SHP77 treated with DMSO at 0.1 percent for 48 hours (cell line): ENCODE data around the gene RFC2.
"Not testable (repeated sequence)": the region's sequence is repeated elsewhere in the genome, so short reads cannot be mapped to it uniquely, and the experiment has no call there.

Experiments
- DNase-seq: peaks from one replicate; lab custom pipeline; 2025; lab: John Stamatoyannopoulos, UW

The RFC2 gene

DNA sequence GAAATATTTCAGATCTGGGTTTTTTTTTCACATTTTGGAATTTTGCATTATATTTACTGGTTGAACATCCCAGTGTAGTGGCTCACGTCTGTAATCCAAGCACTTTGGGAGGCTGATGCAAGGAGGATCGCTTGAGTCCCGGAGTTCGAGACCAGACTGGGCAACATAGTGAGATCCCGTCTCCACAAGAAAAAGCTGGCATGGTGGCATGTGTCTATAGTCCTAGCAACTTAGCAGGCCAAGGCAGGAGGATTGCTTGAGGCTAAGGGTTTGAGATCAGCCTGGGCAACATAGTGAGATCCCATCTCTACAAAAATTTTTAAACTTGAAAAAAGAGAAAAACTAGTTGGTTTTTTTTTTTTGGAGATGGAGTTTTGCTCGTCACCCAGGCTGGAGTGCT is 6.0 kb downstream of the RFC2 start:
- DNase-seq: no peak

DNA sequence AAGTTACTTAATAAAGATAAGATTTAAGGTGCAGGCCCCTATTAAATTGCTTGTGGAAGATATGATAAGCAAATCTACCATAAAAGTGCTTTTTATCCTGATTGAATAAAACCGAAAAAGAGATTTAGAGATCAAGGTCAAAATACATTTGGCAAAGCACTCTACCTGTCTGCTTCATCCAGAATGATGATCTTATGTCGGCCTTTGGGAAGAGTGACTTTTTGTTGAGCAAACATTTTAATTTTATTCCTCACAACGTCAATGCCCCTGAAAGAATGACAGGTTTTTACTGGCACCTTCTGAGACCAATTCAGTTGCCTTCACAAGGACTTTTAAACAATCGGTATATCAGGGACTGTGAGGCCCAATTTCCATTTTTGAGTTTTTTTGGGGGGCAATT is 7.7 kb downstream of the RFC2 start:
- DNase-seq: no peak

DNA sequence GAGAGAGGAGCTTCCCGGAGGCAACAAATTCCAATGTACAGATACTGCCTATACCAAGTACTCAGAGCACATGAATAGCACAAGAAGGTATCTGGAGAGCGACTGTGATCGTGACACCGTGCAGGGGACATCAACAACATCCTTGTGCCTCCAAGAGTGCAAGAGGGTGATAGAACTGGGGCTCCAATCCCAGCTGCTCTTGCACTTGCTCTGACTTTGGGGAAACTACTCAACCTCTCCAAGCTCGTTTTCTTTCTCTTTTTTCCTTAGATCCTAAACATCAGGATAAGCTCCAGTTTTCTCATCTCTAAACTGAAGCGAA is 12.1 kb downstream of the RFC2 start:
- DNase-seq: no peak

DNA sequence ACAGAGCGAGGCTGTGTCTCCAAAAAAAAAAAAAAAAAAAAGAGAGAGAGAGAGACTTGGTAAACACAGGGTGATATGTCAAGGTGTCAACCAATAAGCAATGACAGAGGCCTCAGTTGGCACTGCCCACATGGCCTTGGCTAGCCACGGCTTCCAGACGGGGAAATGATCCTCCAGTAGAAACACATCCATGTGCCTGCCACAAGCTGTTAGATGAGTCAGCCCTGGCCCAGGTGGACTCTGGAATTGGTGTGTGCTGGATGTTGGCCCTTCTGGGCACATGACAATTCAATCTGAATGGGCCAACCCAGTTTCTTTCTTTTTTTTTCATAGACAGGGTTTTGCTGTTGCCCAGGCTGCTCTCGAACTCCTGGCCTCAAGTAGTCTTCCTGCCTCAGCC is 13.7 kb downstream of the RFC2 start:
- no peak for DNase-seq

DNA sequence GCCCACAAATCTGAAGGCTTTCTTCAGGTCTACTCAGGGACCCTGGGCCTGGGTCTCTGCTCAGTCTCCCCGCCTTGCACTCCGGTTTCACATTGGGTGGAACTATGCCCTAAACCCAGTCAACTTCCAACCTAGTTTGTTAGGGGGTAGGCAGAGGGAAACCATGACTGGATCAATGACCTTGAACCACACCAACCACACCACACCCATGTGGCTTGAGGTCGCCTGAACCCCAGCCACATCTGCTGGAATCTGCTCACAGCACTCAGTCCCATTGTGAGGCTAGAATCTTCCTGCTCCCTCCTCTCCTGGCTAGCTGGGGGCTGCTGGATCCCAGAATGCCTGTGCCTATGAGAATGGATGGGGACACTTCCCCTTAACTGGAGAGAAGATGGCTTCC is 17.9 kb downstream of the RFC2 start:
- DNase-seq: no peak

DNA sequence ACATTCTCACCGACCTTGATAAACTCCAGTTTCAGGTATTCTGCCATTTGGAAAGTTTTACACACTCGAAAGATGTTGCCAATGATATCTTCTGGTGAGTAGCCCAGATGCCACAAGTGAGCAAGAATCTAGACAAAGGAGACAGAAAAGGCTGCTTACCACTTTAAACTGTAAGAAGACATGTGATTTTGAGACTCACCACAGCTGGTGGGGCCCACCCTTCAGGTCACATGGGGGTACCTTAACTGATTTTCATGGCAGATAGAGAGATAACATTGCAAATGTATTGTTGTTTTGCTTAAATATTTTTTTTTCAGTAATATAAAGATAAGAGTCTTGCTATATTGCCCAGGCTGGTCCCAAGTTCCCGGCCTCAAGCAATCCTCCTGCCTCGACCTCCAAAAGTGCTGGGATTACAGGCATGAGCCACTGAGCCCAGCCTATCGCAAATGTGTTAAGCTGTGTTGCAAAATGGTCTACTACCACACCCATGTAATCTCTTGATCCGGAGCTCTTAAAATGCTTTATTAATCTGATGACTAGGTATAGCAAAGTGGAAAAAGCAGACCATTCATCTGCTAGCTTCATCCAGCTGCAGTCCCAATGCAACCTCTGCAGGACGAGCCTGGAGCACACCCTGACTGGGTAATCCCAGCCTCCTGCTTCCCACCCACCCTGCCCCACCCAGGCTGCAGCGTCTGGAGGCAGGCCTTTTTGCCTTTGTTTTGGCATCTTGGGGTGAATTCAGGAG is 18.5 kb downstream of the RFC2 start:
- no peak for DNase-seq

DNA sequence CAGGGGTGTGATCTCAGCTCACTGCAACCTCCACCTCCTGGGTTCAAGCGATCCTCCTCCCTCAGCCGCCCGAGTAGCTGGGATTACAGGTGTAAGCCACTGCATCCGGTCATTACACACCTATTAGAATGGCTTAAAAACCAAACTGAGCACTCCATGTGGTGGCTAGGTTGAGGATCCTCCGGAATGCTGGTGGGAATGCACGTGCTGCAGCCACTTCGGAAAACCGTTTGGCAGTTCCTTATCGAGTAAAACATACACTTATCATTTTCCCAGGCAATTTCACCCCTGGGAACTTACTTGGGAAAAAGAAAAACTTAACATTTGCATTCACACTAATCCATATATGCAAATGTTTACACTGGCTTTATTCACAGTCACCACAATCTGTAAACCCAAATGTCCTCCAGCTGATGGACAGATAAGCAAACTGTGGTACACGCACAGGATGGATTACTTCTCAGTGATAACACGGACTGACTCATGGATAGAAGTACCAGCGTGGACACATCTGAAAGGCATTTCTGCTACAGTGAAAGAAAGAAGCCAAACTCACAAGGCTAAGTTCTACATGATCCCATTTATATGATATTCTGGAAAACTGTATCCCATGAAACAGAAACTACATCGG is 20.4 kb downstream of the RFC2 start:
- no peak for DNase-seq

DNA sequence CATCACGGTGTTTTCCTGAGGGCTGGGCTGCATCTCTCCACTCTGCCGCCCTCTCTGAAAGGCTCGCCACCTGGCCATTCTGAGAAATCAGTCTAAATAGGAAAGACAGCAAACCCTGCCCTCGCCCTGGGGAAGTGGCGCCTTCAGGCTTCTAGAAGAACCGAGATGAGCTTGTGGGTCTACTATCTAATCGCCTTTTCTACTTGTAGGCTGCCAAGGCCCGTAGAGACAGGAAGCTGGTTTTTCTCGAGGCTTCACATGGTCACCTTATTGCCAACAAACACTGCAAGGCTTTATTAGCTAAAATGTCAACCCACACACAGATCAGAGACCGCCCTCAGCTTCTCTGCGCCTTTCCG is 23.0 kb downstream of the RFC2 start:
- no peak for DNase-seq

DNA sequence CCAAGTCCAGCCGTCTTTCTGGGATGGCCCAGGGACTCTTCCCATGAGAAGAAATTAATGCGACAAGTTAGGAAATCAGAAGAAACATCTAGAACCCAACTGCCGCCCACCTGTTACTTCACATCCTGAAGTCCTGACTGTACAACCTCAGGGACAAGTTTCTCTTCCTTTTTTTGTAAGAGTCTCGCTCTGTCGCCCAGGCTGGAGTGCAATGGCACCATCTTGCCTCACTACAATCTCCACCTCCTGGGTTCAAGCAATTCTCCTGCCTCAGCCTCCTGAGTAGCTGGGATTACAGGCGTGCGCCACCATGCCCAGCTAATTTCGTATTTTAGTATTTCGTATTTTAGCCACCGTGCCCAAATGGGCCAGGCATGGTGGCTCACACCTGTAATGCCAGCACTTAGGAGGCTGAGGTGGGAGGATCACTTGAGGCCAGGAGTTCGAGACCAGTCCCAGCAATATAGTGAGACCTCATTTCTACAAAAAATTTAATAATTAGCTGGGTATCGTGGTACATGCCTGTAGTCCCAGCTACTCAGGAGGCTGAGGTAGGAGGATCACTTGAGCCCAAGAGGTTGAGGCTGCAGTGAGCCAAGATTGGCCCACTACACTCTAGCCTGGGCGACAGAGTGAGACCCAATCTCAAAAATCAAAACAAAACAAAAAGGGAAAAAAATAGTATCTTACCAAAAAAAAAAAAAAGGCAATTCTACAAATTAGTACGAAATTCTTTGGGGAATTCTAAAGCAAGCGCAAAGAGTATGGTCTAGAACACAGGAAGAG is 23.6 kb downstream of the RFC2 start:
- no peak for DNase-seq

DNA sequence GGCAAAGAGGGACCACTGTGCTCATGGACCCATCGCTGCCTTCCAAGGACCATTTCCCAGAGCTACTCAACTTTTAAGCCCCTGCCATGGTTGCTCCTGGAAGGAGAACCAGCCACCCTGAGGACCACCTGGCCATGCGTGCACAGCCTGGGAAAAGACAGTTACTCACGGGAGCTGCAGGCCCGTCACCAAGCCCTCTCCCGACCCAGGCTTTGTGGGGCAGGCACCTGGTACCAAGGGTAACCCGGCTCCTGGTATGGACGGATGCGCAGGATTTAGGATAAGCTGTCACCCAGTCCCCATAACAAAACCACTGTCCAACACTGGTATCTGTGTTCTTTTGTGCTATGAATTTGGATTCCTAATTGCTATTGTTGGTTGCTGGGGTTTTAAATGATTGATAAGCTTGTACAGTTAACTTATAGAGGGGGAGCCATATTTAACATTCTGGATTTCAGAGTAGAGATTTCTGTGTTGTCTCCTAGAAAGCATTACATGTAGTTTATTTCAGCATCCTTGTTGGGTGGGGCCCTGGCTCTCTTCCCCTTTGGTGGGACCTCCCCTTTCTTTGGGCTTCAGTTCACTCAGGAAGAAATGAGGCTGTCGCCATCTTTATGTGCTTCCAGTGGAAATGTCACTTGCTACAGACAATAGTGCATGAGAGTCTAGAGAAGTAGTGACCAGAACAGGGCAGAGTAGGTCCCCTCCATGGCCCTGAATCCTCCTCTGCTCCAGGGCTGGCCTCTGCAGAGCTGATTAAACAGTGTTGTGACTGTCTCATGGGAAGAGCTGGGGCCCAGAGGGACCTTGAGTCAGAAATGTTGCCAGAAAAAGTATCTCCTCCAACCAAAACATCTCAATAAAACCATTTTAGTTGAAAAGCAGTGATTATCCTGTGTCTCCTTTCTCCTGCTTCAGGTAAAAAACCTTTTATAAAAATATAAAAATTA is 25.0 kb downstream of the RFC2 start:
- no peak for DNase-seq

DNA sequence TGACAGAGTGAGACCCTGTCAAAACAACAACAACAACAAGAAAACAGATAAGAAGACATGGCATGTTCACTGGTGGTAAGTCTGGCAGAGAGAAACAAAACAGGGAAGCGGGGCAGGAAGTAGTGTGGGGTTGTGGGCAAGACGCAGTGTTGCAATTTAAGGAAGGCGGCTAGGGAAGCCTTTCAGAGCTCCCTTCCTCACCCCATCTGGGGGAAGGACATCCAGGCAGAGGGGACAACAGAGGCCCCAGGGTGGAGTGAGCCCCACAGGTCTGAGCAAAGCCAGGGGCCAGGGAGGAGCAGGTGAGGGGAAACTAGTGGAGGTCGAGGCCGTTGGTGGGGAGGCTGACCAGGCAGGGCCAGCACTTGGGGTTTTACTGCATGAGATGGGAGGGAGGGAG is 27.6 kb downstream of the RFC2 start:
- no peak for DNase-seq

DNA sequence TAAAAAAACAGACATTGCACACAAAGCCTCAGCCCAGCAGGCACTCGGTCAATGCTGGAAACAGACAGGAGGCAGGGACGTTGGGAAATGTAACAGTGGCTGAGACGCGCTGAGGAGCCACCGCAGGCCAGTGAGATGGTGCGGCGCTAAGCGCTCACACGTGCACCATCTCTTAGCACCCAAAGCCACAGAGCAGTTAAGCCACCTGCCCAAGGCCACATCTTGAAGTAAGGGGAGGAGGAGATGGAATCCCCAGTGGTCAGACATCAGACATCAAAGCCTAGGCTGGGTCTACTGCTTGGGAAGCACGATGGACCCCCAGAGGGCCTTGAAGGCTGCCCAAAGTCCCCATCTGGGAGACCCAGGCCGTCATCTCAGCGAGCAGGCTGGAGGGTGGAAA is 28.8 kb downstream of the RFC2 start:
- no peak for DNase-seq

DNA sequence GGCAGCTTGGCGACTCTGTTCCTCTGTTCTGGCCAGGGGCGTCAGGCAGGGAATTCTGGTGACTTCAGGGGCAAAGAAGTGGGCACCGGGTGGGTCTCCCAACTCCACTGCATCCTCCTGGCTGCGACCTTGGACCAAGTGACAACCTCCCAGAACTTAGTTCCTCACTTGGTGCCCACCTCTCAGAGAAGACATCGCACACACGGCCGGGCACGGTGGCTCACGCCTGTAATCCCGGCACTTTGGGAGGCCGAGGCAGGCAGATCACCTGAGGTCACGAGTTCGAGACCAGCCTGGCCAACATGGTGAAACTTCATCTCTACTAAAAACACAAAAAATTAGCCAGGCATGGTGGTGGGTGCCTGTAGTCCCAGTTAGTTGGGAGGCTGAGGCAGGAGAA is 29.3 kb downstream of the RFC2 start:
- not testable (repeated sequence) for DNase-seq

DNA sequence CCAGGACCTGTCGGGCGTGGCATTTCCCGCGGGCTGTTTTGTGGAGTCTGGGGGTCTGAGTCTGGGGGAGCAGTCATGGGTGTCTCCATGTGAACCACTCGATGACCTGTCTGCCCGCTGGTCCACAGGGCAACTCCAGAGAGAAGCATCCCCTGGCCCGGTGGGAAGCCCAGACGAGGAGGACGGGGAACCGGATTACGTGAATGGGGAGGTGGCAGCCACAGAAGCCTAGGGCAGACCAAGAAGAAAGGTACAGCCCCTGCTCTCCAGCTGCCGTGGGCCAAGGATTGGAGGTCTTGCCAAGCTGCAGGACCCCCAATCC is 29.7 kb downstream of the RFC2 start:
- DNase-seq: no peak

DNA sequence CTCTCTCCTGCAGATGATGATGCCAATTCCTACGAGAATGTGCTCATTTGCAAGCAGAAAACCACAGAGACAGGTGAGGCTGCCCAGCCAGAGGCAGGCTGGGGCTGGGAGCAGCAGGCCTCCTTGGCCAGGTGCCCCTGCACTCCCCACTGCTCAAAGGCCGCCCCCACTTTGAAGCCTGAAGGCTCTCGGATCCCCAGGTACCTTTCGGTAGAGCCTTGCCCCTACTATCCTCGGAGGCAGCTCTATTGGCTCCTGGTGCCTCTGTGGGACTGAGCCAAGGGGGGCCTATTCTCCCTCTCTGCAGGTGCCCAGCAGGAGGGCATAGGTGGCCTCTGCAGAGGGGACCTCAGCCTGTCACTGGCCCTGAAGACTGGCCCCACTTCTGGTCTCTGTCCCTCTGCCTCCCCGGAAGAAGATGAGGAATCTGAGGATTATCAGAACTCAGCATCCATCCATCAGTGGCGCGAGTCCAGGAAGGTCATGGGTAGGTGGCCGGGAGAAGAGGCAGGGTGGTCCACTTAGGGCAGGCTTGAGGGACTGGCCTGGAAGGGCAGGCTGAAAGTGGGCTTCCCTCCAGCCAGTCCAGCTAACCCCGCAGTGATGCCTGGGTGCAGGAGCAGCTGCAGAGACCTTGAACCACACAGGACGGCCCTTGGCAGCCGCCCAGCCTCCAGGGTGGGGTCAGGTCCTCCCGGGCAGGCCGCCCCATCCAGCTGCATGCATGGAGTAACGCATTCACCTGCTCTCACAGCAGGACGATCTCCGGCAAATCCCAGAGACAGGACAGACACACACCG is 30.3 kb downstream of the RFC2 start:
- DNase-seq: no peak

DNA sequence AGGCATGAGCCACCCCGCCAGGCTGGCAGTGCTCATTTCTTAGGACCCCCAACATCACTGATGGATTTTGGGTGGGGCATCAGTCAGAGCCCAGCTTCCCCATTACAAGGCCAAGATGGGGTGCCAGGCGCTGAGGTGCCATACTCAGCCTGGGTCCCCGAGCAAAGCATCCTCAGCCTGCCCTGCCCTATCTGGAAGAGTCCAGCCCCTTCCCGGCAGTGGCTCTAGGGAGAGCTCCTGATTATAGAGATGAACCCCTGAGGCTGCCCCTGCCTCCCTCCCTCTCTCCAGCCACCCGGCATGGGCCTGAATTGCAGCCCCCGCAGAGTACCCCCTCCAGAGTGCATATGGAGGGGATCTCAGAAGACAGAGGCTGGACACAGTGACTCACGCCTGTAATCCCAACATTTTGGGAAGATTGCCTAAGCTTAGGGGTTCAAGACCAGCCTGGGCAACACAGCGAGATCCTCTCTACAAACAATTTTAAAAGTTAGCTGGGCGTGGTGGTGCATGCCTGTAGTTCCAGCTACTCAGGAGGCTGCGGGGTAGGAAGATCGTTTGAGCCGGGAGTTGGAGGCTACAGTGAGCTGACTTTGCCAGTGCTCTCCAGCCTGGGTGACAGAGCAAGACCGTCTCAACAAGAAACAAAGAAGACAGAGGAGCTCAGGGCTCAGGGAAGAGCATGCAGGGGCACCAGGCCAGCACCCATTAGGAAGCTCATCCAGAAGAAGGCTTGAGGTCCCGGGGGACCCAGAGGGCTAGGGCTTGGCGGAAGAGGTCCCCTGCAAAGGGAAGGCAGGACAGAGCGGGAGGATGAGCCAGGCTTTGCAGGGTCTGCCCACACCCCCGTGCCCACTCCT is 31.1 kb downstream of the RFC2 start:
- no peak for DNase-seq

DNA sequence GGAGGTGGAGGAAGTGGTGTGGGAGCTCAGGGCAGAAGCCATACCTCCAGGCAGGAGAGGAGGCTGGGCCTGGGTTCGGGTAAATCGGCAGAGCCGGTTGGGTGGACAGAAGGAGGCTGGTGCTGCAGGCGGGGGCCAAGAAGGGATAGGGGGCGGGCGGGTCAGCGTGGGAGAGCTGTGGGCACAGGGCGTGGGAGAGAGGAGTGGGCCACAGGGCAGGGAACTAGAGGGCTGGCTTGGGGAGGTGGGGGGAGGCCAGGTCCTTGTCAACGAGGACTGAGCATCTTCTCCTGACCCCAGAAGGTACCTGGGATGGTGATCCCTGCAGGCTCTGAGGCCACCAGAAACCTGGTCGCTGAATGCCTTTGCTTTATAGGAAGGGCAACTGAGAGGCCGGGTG is 32.5 kb downstream of the RFC2 start:
- no peak for DNase-seq

DNA sequence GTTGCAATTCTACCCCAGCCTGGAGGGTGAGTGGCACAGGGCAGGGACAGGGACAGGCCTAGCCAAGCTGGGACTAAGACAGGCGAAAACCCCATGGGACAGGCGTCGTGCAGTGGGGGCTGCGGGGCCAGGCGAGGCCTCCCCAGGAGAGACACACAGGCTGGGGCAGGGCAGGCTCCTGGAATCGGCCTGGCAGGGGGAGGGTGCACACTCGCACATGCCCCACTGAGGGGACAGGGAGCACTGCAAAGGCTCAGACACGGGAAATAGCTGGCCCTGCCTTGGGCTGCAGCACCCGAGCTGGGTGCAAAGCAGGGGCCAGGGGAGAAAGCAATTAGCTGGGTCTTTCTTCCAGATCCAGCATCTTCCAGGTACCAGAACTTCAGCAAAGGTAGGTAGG is 34.0 kb downstream of the RFC2 start:
- DNase-seq: no peak

DNA sequence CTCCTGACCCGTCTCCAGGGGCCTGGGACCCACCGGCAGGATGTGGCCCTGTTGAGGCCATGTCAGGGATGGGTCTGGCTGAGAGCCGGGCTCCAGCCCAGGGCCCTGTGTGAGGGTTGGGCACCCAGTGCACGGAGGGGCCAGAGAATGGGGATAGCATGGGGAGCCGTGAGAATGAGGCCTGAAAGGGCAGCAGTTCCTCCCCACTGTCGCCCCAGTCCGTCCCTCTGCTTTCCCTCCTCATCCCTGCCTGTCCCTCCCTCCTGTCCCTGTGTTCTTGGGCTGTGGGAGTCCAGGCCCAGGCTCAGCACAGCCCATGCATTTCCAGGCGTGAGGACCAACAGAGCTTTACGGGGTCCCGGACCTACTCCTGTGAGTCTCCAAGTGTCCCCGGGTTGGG is 34.8 kb downstream of the RFC2 start:
- no peak for DNase-seq

DNA sequence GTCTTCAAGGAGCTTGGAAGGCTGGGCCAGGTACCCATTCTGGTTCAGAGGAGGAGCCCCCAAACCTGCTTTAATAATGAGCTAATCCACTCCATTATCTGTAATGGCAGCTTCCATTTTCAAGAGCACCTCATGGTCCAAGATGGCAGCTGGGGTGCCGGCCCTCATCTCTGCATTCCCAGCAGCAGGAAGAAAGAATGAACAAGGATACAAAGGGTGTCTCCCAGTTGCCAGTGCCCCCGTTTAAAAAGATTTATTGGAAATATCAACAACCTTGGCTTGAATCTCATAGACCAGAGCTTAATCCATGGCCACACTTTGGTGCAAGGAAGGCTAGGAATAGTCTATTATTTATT is 35.9 kb downstream of the RFC2 start:
- DNase-seq: no peak
